LNCaP clone FGC (cell line): Measurements from ENCODE around the gene PHETA1.

Experiments
- DNase-seq: peaks from one replicate; pipeline ENCODE4 v3.0.0-alpha.2; 2011; ENCODE audit warnings: low read depth
- H3K4me3 ChIP-seq: 2 replicates; pipeline ENCODE4 v1.5.1; 2011; ENCODE audit warnings: mild to moderate bottlenecking, low read depth, low read length, control low read depth
- TF ChIP-seq, protein P1 (sequence below): IDR thresholded peaks from 2 replicates; pipeline ENCODE4 v1.5.1; 2012; ENCODE audit warnings: mild to moderate bottlenecking; ENCODE audit not compliant: control insufficient read depth, insufficient read depth; ENCODE audit errors: extremely low read depth

The PHETA1 gene

DNA sequence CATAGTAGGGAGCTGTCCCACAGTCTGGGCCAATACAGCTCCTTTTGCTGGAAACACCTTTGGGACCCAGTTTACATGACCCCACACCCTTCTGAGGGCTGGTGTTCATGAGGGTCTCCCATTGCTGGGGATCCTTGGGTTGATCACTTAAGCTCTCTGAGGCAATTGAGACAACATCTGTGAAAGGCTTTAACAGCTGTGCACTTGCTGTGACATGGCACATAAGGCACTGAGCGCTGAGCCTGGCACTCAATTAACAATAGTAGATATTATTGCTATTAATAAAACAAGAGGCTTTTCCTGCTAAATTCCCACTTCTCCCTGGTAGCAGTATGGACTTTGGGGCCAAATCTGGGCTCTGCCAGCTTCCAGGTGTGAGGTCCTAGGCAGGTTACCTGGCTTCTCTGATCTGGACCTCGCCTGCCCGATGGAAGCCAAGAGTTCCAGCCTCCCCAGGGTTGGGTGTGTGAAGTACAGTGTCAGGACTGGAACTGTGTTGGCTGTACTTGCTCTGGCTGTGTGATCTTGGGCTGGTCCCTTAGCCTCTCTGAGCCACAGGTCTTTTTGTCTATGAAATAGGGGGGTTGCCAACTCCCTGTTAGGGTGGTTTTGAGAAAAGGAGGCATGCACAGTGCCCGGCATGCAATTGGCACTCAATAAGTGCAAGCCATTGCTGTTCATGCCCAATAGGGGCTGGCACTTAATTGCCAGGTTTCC lies 39.9 kb upstream of the PHETA1 start:
- TF ChIP-seq, protein P1, sequence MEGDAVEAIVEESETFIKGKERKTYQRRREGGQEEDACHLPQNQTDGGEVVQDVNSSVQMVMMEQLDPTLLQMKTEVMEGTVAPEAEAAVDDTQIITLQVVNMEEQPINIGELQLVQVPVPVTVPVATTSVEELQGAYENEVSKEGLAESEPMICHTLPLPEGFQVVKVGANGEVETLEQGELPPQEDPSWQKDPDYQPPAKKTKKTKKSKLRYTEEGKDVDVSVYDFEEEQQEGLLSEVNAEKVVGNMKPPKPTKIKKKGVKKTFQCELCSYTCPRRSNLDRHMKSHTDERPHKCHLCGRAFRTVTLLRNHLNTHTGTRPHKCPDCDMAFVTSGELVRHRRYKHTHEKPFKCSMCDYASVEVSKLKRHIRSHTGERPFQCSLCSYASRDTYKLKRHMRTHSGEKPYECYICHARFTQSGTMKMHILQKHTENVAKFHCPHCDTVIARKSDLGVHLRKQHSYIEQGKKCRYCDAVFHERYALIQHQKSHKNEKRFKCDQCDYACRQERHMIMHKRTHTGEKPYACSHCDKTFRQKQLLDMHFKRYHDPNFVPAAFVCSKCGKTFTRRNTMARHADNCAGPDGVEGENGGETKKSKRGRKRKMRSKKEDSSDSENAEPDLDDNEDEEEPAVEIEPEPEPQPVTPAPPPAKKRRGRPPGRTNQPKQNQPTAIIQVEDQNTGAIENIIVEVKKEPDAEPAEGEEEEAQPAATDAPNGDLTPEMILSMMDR: no peak
- DNase-seq: no peak
- no peak overlapping the region for H3K4me3 ChIP-seq

DNA sequence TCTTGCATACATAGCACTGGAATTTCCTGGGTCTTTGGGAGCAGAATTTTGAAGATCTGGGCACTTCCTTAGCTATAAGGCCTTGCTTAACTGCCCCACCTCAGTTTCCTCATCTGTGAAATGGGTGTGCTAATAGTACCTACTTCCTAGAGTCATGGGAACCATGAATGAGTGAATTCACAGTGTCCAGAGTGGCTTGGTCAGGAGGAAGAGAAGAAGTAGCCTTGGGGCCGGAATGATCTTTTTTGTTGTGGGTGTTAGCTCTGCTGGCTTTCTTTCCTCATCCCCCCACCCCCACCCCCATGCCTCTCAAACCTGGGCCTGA lies 39.2 kb upstream of the PHETA1 start:
- H3K4me3 ChIP-seq: no peak overlapping the region
- no peak for DNase-seq

DNA sequence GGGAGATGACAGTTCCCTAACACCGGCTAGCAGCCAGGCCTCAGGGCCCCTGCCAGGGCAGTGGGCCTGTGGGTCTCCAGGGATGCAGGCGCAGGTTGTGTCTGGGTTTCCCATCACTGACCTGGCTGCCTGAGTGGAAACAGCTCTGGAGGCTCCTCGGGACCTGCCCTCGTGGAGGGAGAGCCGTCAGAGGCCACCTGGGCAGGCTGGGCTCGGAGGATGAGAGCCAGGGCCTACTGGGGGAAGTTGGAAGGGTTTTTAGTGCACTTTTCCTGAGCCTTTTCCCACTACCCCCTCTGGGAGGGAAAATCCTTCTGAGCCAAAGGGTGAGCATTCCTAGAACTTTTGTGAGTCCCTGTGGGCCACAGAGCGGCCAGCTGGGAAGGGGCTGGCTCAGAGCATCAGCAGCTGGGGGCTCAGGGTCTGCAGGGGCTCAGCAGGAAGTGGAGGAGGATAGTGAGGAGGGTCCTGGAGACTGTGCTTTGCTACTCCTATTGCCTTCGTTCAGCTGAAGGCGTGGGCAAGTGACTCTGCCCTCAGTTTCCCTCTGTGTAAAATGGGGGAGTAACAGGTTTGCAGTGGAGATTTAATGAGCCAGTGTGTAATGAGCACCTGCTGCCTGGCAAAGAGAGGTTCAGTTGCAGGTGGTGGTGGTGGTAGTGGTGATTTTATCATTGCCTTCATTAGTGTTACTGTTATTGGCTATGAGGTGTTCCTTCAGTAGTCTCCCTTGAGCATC lies 38.7 kb upstream of the PHETA1 start:
- DNase-seq: no peak
- TF ChIP-seq, protein P1: no peak
- H3K4me3 ChIP-seq: no peak overlapping the region

More for the DNA sequence above, 39.2 kb upstream of the PHETA1 start:
- TF ChIP-seq, protein P1: no peak

DNA sequence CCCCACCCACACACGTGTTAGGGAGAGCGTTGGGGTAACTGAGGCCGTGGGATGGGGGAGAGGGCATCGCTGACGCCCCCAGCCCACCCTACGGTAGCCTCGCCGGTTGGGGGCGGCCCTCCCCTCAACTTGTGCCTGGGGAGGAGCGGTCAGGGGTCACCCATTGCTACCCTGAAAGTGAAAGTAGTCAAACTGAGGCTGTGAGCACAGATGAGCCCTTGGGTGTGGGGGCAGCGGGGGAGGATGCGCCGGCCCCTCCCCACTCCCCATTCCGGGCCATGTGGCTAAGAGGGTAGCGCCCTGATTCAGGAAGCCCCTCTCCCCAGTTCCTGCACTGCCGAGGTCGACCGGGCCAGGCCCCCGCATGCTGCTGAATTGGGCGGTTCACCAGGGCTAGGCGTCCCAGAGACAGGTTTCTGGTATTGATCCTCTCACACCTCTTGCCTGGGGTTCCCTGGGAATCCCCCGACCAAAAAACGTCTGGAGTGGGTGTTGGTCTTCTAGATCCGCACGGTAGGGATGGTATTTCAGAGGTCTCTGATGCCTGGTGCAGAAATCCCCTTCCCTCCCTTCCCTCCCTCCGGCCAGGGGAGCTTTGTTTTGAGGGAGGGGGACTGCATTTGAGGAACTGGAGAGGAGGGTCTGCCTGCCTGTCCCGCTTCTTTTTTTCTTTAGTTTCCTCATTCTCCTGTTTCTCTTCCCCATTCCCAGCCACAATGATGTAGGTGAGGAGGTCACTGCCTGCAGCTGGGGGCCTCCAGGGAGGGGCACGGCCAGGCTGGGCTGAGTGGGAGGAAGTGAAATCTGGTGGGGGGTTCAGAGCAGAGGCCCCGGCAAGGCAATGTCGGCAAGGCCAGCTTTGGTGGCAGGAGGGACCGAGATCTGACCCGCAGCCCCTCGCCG lies 37.8 kb upstream of the PHETA1 start:
- TF ChIP-seq, protein P1: no peak

DNA sequence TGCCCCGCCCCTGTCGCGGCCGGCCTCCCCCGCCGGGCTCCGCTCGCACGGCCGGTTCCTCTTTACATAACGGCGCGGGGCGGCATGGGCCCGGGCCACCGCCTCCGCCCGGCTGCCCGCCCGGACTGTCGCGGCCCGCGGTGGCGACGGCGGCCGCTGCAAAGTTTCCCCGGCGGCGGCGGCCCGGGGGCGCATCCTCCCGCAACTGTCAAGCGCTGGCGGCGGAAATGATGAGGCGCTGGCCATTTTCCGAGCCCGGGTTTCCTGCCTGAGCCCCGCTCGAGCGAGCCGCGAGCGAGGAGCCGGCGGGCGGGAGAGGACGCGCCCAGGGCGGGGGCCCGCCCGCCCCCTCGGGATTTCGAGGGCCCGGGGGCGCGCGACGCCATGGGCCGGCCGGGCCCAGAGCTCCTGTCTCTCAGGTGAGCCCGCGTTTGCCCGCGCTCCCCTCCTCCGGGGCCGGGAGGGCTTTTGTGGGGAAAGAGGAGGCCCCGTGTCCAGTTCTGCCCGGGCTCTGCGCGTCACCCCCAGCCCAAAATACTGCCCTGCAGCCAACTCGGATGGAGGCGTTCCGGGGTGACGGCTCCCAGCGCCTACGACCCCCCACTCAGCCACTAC lies 37.1 kb upstream of the PHETA1 start, which contains the start of gene SH2B3:
Gene SH2B3, plus strand, starts transcription at position 65 of the 615 bp plus-strand sequence. CDS start 12,223 bp downstream, outside the sequence.
- no peak for DNase-seq
- TF ChIP-seq, protein P1: no peak
- peak within 1 kb of the TSS; percentile 77 for H3K4me3 ChIP-seq

More for the DNA sequence above, 37.8 kb upstream of the PHETA1 start:
- no peak for DNase-seq
- peak overlapping the region; percentile 77 for H3K4me3 ChIP-seq

DNA sequence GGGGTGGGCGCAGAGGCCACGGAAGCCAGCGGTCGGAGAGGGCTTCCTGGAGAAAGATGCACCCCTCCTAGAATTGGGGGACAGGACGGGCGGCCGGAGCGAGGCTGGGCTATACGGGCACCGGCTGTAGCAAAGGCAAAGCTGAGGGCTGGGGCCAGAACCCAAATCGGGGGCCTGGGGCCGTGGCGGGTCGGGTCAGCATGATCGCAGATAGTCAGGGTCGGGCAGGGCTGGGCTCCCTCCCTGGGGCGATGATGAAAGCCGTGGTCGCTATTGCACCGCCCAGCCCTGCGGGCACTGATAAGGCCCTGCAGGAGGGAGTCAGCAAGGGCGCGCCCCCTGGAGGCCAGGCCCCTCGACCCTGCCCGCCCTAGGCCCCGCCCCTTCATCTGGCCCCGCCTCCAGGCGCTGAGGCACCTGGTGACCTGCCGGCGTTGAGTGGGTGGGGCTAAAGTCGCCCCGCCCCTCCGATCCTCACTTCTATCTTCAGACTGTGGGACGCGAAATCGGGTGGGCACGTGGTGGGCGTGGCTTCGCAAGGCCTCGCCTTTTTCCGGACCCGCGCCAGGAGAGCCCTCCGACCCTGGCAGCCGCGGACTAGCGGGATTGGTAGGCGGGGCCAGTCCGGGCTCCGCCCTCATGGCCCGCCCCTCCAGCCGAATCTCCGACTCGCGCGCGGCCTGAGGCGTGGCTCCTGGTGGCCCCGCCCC lies 36.4 kb upstream of the PHETA1 start:
- H3K4me3 ChIP-seq: peak overlapping the region; percentile 77
- TF ChIP-seq, protein P1: peak; percentile 54
- peak; percentile 30 for DNase-seq
